Small intestine (tissue), 7 donors: ENCODE results near the gene YAE1. TPM values are rescaled to one million over a fixed set of nuclear protein-coding genes. Genes with fewer than 3 reads are reported as not detected.
A peak's percentile ranks its signal among the peaks of the same experiment; 100 is the strongest.

Source experiments
- DNase-seq, 2 donors: peaks; one replicate each; pipeline versions ENCODE4 v3.0.0 to v3.0.0-alpha.2; 2013
- FAIRE-seq: peaks from 2 replicates; lab custom pipeline; 2012; peaks lifted over from hg19 to GRCh38; lab: Jason Lieb, UNC
- H3K27ac ChIP-seq, 3 donors: one replicate each; pipeline ENCODE4 v1.5.1; 2013; ENCODE audit warnings: low read length in 2 of 3, mild to moderate bottlenecking in 2 of 3, control low read depth in 1 of 3, inconsistent platforms in 1 of 3, low read depth in 1 of 3, moderate library complexity in 1 of 3
- H3K27me3 ChIP-seq, 3 donors: one replicate each; pipeline ENCODE4 v1.6.1; 2013; ENCODE audit warnings: low read length in 3 of 3, inconsistent platforms in 1 of 3; ENCODE audit not compliant: control insufficient read depth in 3 of 3, insufficient read depth in 3 of 3
- H3K36me3 ChIP-seq, 3 donors: one replicate each; pipeline ENCODE4 v1.6.1; 2013; ENCODE audit warnings: low read length in 3 of 3, inconsistent platforms in 1 of 3, low read depth in 1 of 3, mild to moderate bottlenecking in 1 of 3, moderate library complexity in 1 of 3; ENCODE audit not compliant: control insufficient read depth in 3 of 3, insufficient read depth in 2 of 3
- H3K4me1 ChIP-seq, 3 donors: one replicate each; pipeline ENCODE4 v1.6.1; 2013; ENCODE audit warnings: low read length in 2 of 3, inconsistent platforms in 1 of 3, low read depth in 1 of 3, mild to moderate bottlenecking in 1 of 3, moderate library complexity in 1 of 3; ENCODE audit not compliant: control insufficient read depth in 3 of 3, insufficient read depth in 2 of 3
- H3K4me3 ChIP-seq, 3 donors: one replicate each; pipeline ENCODE4 v1.5.1; 2013; ENCODE audit warnings: low read length in 3 of 3, control low read depth in 1 of 3, inconsistent platforms in 1 of 3, low read depth in 1 of 3, mild to moderate bottlenecking in 1 of 3, moderate library complexity in 1 of 3
- H3K9me3 ChIP-seq, 2 donors: one replicate each; pipeline ENCODE4 v1.6.1; 2013; ENCODE audit warnings: low read depth in 1 of 2, low read length in 1 of 2; ENCODE audit not compliant: control insufficient read depth in 2 of 2, insufficient read depth in 1 of 2
- WGBS, 3 donors: extraction: QIAGEN DNeasy Blood & Tissue Kit; methylation state at CpG; one replicate each; pipeline ENCODE4 v1.1.7; 2013; 5-methylcytosine and 5-hydroxymethylcytosine counted together
- polyA plus RNA-seq, 4 donors: library from polyadenylated mRNA; stranded (reverse) in 3 of 4; unstranded in 1 of 4; fragments of 200-250 nt in 3 of 4; fragments of 120-200 nt in 1 of 4; gene quantifications; one replicate each; pipeline versions ENCODE4 v1.2.1 to v1.2.3, GENCODE V29; 2013
- donor health status: healthy with polysubstance abuse.
- donor health status: control.
- donor health status: control.
- donor health status: Bipolar disorder and iron deficiency.
- donor health status: healthy.

The YAE1 gene
- polyA plus RNA-seq, 4 donors = 32.8 to 61.6 (median 51.9) TPM

DNA sequence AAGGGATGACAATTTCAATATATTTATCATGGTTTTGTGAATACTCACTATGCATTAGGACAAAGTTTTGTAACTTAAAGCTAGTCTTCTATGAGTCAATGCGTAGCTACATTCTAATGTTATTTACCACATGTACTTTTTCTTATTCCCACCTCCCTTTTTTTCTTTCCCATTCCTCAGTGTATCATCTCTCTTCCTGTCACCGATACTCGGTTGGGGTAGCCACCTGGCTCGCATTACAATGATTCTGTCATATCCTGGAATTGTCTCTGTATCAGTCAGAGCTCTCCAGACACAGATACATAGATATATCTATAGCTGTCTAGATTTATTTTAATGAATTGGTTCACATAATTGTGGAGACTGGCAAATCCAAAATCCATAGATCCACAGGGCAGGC lies 47.4 kb downstream of the YAE1 start:
- H3K9me3 ChIP-seq = no peaks in the 10 kb centered on the region
- WGBS, 3 donors = 86 to 92% (median 89%) methylated on average over 4 of the region's 4 CpGs
- H3K27me3 ChIP-seq = no peaks in the 10 kb centered on the region
- no peak overlapping the region for H3K4me3 ChIP-seq
- peaks cover 0 to 8% (median 3%) of the 10 kb centered on the region in 3 donors for H3K4me1 ChIP-seq
- no peak for FAIRE-seq
- DNase-seq = no peak
- H3K36me3 ChIP-seq = no peaks in the 10 kb centered on the region
- no peak overlapping the region for H3K27ac ChIP-seq

GRCh38 chr7:39614299-39614698 lies 48.1 kb downstream of the YAE1 start:
- H3K36me3 ChIP-seq = no peaks in the 10 kb centered on the region
- WGBS, 3 donors = 88 to 95% (median 89%) methylated on average over 2 of the region's 2 CpGs
- H3K4me1 ChIP-seq = peaks cover 0 to 5% (median 2%) of the 10 kb centered on the region in 3 donors
- no peak overlapping the region for H3K4me3 ChIP-seq
- FAIRE-seq = no peak
- no peak overlapping the region for H3K27ac ChIP-seq
- no peak for DNase-seq
- H3K9me3 ChIP-seq = no peaks in the 10 kb centered on the region
- H3K27me3 ChIP-seq = no peaks in the 10 kb centered on the region

DNA sequence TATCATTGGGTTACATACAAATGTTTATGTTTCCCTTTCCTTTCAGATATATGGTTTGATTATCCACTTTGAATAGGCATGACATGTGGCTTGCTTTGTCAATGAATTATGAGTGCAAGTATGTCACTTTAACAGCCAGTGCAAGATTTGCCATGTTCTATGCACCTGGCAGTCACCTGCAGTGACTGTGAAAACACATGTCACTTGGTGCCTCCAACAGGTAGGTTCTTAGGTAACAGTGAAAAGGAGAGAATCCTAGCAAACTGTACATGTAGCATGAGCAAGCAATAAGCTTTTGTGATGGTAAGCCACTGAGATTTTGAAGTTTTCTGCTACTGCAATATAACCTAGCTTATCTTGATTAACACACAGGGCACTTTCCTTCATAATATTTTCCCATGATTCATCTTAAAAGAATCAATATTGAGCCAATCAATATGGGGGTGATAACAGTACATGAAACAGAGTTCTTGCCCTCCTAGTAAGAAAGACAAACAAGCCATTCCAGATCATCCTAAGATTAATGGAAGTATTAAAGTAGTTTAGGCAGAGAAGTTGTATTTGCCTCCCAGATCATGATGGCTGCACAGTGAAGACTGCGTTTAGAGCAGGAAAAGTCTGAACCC lies 49.3 kb downstream of the YAE1 start:
- DNase-seq (peak; percentile 13 to 26), FAIRE-seq (no peak)
- Histone ChIP-seq H3K27me3 (no peaks in the 10 kb centered on the region), H3K9me3 (no peaks in the 10 kb centered on the region), H3K4me1 (peaks cover 0 to 2% (median 0%) of the 10 kb centered on the region in 3 donors), H3K27ac (no peak overlapping the region), H3K36me3 (no peaks in the 10 kb centered on the region), H3K4me3 (no peak overlapping the region)
- WGBS, 3 donors = 25 to 53% (median 30%) methylated on average over 1 of the region's 1 CpG

GRCh38 chr7:39616138-39616537 lies 49.9 kb downstream of the YAE1 start:
- Histone ChIP-seq H3K4me1 (peaks cover 0 to 2% (median 0%) of the 10 kb centered on the region in 3 donors), H3K9me3 (no peaks in the 10 kb centered on the region), H3K4me3 (no peak overlapping the region), H3K27me3 (no peaks in the 10 kb centered on the region), H3K27ac (no peak overlapping the region), H3K36me3 (no peaks in the 10 kb centered on the region)
- 8 to 18% (median 15%) methylated on average over 1 of the region's 1 CpG for WGBS, 3 donors
- FAIRE-seq (no peak), DNase-seq (no peak)

DNA sequence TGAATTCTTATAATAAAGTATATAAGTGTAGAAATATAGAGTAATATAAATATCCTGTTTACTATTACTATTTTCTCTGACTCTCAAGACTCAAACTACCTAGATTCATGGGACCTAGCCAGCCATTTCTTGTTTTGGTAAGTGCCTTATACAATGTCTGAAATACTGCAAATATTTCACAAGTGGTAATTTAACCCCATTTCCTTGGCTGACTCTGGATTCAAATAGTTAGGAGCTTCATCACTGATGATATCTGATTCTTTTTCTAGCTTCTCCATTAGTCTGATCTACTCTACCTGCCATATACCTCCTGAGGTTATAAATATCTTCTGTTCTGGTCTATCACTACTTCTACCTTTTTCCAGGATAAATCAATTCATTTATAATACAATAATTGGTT lies 50.8 kb downstream of the YAE1 start:
- Histone ChIP-seq H3K9me3 (no peaks in the 10 kb centered on the region), H3K4me3 (no peak overlapping the region), H3K36me3 (no peaks in the 10 kb centered on the region), H3K27me3 (no peaks in the 10 kb centered on the region), H3K27ac (no peak overlapping the region), H3K4me1 (peaks cover 0 to 2% (median 0%) of the 10 kb centered on the region in 3 donors)
- FAIRE-seq (no peak), DNase-seq (no peak)

- no peaks in the 10 kb centered on the region for H3K36me3 ChIP-seq
- H3K4me1 ChIP-seq = peaks cover 2 to 5% (median 5%) of the 10 kb centered on the region in 3 donors
- H3K9me3 ChIP-seq = no peaks in the 10 kb centered on the region
- no peaks in the 10 kb centered on the region for H3K27me3 ChIP-seq
- WGBS, 3 donors = 83 to 87% (median 85%) methylated on average over 4 of the region's 4 CpGs
- no peak for FAIRE-seq
- no peak overlapping the region for H3K4me3 ChIP-seq
- DNase-seq = no peak
- no peak overlapping the region for H3K27ac ChIP-seq
Observed at GRCh38 chr7:39618868-39619267, 52.7 kb downstream of the YAE1 start.

- no peaks in the 10 kb centered on the region for H3K9me3 ChIP-seq
- no peaks in the 10 kb centered on the region for H3K36me3 ChIP-seq
- DNase-seq = no peak
- H3K4me3 ChIP-seq = no peak overlapping the region
- no peaks in the 10 kb centered on the region for H3K27me3 ChIP-seq
- FAIRE-seq = no peak
- no peak overlapping the region for H3K27ac ChIP-seq
- peaks cover 2 to 11% (median 9%) of the 10 kb centered on the region in 3 donors for H3K4me1 ChIP-seq
Observed at GRCh38 chr7:39620486-39620885, 54.3 kb downstream of the YAE1 start.

DNA sequence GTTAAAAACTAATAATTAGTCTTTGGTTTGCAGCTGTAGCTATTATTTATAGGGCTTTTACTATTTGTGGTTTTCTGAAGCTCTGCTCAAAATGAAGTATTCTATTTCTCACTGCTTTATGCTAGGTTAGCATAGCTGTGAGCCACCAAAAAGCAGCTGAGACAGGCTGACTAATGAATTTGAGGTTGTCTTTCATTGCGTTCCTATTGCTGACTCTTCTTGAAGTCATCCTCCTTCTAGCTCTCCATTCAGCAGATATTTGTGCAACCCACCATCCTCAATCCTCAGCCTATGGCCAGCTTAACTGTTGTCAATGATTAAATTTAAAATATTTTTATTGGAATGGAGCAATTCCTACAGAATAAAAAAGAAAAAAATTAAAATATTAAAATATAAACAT lies 55.1 kb downstream of the YAE1 start:
- WGBS, 3 donors = 78 to 92% (median 88%) methylated on average over 1 of the region's 1 CpG
- Histone ChIP-seq H3K4me3 (no peak overlapping the region), H3K36me3 (no peaks in the 10 kb centered on the region), H3K27ac (no peak overlapping the region), H3K27me3 (no peaks in the 10 kb centered on the region), H3K4me1 (peaks cover 5 to 12% (median 6%) of the 10 kb centered on the region in 3 donors), H3K9me3 (no peaks in the 10 kb centered on the region)
- FAIRE-seq = no peak
- DNase-seq = no peak
